Ammon's horn (tissue), 1 donor: Measurements from ENCODE around the gene USP7.

ENCODE experiments used
- DNase-seq: peaks from one replicate; pipeline ENCODE4 v3.0.0-alpha.2; 2016; ENCODE audit warnings: low spot score

The USP7 gene

DNA sequence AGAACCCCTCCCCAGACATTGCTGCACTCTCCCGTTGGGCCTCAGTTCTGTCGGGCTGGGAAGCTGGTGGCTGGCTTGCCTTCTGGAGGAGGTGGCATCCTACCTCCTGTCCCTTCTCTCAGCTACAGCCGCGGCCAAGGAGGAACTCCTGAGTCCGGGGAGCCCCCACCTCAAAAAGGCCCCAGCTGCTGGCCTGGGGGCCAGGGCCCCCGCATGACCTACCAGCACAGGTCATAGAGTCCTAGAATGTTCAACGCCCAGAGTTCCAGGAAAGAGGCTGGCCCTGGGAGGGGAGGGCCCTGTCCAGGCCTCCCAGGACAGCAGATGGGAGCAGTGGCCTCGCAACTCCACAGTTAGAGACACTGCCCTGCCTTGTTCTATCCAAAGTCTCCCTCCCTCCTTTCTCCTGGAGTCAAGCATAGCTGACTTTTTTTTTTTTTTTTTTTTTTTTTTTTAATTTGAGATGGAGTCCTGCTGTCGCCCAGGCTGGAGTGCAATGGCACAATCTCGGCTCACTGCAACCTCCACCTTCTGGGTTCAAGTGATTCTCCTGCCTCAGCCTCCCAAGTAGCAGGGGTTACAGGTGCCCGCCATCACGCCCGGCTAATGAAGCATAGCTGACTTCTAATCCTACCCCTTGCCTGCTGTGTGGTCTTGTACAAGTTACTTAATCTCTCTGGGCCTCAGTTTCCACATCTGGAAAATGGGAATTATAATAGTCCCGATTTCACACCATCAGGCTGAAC lies 102.0 kb downstream of the USP7 start:
- DNase-seq = no peak

DNA sequence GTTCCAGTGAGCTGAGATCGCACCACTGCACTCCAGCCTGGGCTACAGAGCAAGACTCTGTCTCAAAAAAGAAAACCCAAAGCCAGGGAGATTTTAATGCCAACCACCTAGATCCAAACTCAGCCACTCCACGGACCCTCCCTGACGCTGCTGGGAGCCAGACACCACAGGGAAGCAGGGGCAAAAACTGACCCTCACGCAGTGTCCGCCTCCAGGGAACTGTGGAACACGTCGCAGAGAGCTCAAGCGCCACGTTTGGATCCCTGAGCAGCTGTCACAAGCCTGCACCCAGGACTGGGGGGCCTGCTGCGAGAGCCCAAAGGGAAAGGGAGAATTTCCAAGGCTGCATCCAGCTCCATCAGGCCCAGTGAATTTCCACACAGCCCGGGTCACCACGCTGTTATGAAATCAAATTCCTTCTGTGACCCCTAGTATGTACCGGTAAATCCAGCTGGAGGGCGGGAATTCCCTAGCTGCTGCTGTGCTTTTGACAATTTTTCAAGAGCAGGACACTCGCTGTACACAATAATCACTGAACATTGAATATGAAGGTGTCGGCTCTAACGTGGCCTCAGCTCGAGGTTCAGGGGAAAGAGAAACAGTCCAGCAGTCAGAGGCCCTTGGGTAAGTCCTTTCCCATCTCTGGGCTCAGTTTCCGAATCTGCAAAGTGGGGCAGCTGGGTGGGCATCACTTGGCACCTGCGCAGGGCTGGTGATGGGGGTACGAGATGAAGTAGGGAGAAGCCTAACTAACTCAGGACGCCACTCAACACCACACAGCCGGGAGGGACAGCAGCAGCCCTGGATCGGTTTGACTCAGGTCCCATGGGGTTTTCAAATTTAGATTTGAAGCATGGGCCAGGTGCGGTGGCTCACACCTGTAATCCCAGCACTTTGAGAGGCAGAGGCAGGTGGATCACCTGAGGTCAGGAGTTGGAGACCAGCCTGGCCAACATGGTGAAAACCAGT lies 103.5 kb downstream of the USP7 start:
- no peak for DNase-seq

DNA sequence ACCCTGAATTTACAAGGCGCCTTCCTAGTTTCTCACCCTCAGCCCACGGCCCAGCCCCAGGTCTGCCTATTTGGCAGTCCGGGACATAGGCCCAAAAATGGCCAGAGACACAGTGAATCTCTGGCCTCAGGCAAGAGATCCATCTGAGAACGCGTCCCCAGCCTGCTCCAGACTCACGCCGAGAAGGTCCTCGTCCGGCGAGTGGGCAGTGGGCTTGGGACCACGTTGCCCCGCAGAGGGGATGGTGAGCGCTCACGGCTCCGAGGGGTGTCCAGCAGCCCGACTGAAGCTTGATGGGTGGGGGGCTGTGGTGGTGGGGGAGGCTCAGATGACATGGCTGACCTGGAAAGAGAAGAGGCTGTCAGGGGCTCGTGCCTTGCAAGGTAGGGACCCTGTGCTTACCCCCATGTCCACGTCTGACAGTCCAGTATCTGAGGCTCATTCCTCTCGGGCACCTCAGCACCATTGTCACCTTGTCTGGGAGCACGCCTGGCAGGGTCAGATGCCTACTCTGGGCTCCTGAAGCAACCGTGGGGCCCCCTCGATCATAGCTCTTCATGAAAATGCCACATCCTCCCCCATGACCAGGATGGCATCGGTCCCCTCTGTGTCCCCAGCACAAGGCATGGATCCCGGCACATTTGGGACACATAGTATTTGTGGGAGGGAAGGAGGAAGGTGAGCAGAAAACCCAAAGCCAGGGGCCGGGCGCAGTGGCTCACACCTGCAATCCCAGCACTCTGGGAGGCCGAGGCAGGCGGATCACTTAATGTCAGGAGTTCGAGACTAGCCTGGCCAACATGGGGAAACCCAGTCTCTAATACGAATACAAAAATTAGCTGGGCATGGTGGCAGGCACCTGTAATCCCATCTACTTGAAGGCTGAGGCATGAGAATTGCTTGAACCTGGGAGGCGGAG lies 104.5 kb downstream of the USP7 start:
- no peak for DNase-seq

DNA sequence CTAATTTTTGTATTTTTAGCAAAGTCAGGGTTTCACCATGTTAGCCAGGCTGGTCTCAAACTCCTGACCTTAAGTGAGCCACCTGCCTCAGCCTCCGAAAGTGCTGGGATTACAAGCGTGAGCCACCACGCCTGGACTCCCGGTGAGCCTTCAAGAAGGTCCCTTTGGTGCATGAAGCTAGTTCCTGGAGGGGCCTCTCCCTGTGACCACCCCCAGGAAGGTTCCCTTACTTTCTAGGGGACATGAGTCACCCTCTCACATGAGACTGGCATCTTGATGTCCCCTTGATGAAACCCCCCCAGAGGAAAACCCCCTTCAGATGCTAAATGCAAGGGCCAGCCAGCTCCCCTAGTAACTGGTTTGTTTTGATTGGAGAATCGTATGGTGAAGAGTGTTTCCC lies 107.7 kb downstream of the USP7 start:
- DNase-seq = no peak

DNA sequence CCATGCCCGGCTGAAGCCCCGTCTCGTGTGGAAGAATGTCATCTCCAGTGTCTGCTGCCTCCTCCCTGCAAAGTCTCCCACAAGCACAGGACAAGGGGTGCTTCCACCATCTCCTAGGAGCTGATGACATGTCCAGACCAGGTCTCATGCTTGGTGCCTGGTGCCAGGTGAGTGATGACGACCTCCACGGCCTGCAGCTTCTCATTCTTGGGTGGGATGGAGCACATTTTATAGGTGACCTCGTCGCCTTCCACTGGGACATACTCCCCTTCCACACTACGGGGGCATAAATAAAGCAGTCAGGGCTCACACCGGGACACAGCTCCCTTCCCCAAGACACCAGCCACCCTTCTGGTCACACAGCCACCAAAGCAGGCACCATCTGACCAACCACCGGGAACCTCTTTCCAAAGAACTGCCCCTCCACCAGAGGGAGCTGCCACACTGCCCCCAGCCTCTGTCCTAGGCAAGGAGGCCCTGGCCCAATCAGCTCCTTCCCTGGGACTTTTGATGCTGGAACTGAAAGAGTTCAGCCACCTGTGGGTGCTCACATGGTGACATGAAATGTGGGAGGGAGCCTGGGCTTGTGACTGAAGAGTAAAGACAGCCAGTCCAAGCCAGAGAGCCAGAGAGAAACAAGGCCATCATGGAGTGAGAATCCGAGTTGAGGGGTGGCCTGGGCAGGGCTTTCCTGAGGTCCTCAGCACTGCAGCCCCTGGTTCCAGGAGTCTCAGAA lies 108.5 kb downstream of the USP7 start:
- no peak for DNase-seq

DNA sequence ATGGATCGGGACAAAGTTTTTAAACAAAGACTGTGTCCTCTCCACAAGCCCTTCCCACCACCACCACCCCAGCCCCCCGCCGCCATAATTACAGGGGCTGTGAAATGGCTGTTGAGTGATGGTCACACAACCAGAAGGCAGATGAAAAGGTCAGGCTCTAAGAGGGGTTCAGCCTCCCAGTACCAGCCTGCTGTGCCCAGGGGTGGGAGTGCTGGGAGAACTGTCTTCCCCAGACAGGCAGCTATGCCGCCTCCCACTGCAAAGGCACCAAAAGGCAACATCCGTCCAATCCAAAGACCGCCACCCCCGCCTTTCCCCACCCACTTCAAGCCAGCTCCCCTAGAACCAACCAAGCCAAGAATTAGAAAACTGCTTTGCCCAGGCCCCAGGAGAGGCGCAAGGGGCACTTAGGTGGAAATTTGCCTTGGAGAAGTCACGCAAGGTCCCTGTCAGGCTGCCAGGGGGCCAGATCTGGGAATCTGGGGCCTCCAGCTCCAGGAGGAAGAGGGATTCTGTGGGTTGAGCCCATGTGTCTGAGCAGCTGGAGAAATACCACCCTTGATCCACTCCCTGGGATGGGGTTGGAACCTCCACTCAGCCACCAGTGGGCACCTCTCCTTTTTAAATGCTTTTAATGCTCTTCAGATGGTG lies 109.3 kb downstream of the USP7 start:
- no peak for DNase-seq

DNA sequence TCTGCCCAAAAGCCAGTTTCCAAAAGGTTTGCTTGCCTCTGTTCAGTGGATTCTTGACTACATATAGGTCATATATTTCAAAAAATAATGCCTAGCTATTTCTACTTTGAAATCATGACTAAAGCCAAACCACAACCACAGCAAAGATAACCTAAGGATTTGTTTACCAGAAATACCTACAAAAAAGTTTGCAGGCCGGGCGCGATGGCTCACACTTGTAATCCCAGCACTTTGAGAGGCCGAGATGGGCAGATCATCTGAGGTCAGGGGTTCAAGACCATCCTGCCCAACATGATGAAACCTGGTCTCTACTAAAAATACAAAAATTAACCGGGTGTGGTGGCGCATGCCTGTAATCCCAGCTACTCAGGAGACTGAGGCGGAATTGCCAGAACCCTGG lies 110.1 kb downstream of the USP7 start:
- no peak for DNase-seq

DNA sequence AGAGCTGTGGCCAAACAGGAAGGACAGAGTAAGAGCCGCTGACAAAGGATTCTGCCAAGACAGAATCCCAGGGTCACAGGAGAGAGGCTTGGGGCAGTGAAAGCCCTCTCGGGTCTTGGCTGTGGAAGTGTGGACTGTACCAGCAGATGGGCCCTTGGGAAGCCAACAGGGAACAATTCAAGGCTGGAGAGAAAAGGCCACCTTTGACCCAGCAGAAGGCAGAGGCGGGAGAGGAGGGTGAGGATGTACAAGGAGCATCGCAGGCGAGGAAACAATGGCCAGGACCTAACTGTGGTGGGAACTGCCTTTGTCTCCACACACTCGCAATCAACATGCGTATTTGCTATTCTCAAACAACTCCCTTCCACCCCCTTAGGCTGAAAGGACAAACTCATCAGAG lies 110.6 kb downstream of the USP7 start:
- no peak for DNase-seq

DNA sequence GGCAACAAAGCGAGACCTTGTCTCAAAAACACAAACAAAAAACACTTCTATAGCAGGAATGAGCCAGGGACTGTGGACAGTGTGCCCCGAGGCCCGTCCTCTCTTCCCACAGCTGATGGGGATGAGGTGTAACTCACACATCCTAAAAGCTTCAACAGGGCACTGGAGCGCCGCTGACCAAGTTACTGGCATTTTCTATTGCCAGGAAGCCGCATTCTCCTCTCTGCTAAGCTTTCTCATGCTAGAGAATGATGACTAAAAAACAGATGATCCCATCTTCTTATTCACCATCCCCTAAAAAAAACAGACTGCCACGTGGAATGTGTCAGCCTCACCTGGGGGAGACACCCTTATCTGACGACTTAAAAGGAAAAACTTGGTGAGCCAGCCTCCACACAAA lies 111.2 kb downstream of the USP7 start:
- no peak for DNase-seq

DNA sequence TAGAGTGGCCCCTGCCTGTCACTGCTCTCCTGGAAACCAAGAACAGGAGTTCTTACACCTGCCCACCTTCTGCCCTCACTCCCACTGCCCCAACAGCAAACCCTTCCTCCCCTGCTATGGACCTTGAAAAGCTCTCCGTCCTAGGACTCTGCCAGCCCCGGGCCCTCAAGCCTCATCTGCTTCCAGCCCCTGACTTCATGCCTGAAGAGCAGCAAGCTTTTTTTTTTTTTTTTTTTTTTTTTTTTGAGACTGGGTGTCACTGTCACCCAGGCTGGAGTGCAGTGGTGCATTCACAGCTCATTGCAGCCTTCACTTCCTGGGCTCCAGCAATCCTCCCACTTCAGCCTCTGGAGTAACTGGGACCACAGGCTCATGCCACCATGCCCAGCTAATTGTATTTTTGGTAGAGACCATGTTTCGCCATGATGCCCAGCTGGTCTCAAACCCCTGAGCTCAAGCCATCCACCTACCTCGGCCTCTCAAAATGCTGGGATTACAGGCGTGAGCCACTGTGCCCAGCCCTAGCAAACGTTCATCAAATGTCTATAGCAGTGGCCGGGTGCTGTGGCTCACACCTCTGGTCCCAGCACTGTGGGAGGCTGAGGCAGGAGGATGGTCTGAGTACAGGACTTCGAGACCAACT lies 111.8 kb downstream of the USP7 start:
- no peak for DNase-seq

DNA sequence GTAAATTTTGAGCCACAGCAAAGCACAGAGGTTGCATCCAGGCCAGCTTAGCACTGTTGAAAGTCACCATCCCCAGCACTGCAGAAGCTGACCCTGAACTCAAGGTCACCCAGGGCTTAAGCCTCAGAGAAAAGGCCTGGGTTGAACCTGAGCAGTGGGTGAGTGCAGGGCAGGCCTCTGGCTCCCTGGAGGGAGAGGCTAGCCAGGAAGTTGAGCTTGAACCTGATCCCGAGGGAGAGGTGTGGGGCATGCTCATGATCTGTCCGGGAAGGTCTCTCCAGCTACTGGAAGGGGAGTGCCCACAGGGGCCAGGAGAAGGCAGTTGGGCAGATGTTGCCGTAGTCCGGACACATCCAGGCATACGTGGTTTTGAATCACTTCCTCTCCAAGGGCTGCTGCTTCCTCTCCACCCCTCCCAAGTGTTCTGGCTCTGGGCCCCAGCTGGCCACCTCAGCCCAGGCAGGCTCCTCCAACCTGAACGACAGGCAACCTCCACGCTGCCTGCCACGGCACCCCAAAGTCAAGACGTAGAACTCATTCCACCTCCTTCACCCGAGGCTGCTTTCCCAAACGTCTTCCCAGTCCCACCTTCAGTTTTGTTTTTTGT lies 113.3 kb downstream of the USP7 start:
- DNase-seq = no peak

DNA sequence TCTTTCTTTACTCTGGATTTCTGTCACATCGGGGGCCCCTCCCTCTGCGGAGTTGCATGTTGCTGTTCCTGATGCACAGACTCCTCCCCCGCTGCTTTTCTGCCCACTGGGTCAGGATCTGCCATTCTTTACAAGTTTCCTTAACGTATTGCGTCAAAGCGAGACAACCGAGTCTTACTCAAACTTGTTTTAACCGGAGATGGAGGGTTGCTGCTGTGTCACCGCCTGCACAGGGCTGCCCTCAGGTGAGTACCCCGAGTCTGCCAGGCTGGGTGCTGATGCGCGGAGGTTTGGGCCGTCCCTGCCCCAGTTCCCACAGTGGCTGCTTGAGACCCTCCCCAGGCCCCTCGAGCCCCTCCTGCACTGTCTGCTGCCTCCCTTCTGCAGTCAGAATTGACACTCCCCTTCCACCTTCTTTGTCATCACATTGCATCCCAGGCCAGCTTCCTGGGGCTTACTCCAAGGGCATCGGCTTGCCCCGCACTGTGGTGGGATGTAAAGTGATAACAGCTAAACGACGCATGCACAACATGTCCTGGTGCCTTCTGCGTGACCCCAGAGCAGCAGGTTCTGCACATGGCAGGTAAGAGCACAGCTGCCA lies 114.2 kb downstream of the USP7 start:
- no peak for DNase-seq

DNA sequence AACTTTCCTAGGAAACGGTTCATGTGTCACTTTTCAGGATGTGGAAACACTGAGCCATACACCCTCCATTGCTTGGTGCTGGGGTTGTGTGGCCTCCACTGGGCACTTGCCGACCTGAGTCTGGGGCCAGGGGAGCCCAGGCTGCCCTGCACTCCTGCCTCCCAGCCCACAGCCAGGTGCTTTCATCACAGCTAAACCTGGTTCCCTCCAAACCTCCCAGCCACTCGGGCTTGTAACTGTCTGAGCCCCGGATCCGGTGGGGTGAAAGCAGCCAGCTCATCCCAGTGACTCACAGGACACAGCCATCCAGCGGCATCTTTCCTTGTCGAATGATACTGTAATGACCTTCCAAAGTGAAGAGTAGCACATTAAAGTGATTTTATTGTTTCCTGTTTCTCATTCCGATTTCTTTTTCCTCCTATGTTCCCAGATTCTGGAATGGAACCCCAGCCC lies 114.7 kb downstream of the USP7 start:
- no peak for DNase-seq

DNA sequence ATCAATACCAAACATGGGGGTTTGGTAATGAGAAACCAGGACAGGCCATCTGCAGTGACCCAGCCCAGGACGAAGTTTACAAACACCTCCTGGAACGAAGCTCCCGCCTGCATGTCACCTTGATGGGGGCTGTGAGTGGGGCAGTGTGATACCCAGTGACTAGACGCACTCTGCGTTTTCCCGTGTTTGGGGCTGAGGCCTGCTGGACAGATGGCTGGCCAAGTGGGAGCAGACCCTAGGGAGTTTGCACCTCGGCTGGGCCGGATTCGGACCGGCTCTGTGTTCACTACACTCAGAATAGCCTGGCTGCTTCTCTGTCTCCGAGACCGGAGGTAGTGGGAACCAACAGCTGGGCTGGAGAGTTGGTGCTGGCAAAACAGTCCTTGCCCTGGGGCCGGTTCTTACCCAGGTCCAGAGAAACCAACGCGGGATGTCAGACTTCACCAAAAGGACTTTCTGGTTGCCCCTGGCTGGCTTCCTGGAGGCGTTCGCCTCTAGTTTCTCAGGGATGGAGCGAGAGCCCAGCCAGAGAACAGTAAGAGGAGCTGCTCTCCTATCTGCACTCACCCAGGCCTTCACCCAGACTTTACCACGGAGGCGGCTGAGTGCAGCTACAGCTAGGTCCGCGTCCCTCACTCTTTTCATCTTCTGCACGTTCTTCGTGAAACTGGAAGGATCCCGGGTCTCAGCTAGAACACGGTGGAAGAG lies 115.3 kb downstream of the USP7 start:
- DNase-seq = no peak

DNA sequence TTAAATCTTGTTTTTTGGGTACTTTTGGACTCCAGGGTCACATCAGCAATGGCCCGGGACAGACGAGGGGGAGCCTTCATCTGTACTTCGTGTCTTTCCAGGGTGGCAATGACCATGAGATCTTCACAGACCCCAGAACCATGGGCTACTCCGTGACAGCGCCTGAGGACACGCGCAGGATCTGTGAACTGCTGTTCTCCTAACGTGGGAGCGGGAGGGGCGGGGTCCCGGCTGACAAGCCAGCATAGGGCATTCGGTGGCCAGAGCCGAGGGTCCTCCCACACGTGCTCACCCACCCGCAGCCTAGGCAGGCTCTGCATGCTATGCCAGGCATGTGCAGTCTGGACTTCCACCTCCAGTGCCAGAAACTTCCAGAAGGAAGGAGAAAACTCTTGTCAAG lies 116.1 kb downstream of the USP7 start:
- no peak for DNase-seq

DNA sequence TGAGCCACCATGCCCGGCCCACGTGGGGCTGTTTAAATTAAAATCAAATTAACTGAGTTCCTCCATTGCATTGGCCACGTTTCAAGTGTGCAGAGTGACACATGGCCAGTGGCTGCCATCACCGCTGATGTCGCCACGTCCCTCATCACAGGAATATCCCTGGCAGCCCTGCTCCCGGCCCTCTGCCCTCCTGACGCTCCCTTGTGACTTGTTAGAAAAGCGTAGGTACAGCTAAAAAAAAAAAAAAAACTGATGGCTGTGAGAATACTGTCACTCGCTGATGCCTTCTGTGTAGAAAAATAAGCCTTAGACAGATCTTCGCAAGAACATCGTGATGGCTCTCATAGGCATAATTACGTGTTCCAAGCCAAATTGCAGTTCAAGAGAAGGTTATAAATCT lies 116.6 kb downstream of the USP7 start:
- no peak for DNase-seq

DNA sequence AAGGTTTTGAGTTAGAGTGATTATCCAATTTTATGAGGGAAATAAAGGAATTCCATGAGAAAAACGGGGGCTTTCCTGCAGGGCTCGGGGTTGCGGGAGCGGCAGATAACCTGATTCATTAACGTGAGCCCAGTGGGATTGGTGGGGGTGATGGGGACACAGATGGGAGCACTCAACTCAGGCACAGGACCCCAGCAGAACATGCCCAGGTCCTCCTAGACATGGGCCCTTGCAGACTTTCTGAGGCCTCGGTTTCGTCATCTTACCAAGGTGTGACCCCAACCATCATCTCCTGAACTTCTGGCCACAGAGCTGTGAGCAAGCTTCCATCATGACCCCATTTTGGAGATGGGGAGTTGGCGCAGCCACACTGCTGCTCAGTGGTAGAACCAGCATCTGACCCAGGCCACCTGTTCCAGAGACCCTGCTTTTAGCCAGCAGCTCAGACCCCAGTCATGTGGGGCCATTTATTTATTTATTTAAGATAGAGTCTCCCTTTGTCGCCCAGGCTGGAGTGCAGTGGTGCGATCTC lies 117.2 kb downstream of the USP7 start:
- no peak for DNase-seq

DNA sequence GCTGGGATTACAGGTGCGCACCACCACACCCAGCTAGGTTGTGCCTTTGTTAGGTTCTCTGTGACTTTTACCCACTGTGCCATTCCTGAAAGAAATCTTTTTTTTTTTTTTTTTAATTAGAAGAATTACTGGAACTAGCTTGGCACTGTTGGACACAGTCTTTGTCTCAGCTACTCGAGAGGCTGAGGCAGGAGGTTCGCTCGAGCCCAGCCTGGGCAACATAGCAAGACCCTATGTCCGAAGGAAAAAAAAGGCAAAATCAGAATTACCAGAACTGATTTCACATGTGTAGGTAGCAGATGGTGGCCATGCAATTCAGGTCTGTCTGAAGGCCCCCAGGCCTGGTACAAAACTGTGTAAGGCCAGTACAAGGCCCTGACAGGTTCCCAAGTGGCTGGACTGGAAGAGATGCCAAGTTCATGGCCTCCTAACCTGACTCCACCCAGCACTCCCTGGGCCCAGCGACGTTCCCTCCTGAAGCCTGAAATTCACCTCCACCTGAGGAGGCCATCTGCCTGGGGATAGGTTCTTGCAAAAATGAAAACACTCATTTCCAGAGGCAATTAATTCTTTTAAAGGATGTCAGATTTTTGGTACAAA lies 117.9 kb downstream of the USP7 start:
- DNase-seq = no peak
